Islet precursor cell (in vitro differentiated cells): Measurements from ENCODE around the gene MTUS2.
"Not testable (repeated sequence)": the region's sequence is repeated elsewhere in the genome, so short reads cannot be mapped to it uniquely, and the experiment has no call there.

Experiments
- DNase-seq: peaks from one replicate; pipeline ENCODE4 v3.0.0-alpha.2; 2018

The MTUS2 gene

GRCh38 chr13:29174093-29174492, 354.0 kb downstream of the MTUS2 start:
- no peak for DNase-seq

GRCh38 chr13:29175250-29175873, 355.2 kb downstream of the MTUS2 start:
- no peak for DNase-seq

GRCh38 chr13:29180055-29180454, 359.9 kb downstream of the MTUS2 start:
- DNase-seq: no peak

- DNase-seq: no peak
Measured at GRCh38 chr13:29182216-29182615, 362.1 kb downstream of the MTUS2 start.

- DNase-seq: no peak
Measured at GRCh38 chr13:29185926-29186325, 365.8 kb downstream of the MTUS2 start.

GRCh38 chr13:29187584-29187983, 367.4 kb downstream of the MTUS2 start:
- no peak for DNase-seq

- no peak for DNase-seq
Measured at GRCh38 chr13:29190298-29190697, 370.2 kb downstream of the MTUS2 start.

GRCh38 chr13:29193083-29193482, 372.9 kb downstream of the MTUS2 start:
- DNase-seq: no peak

GRCh38 chr13:29195456-29195855, 375.3 kb downstream of the MTUS2 start:
- DNase-seq: no peak

- DNase-seq: no peak
Measured at GRCh38 chr13:29196409-29197074, 376.4 kb downstream of the MTUS2 start.

- DNase-seq: not testable (repeated sequence)
Measured at GRCh38 chr13:29202753-29203152, 382.6 kb downstream of the MTUS2 start.

GRCh38 chr13:29204651-29205050, 384.5 kb downstream of the MTUS2 start:
- DNase-seq: no peak

- no peak for DNase-seq
Measured at GRCh38 chr13:29210676-29211075, 390.5 kb downstream of the MTUS2 start.

GRCh38 chr13:29211162-29211561, 391.0 kb downstream of the MTUS2 start:
- not testable (repeated sequence) for DNase-seq

GRCh38 chr13:29222458-29222857, 402.3 kb downstream of the MTUS2 start:
- no peak for DNase-seq

- no peak for DNase-seq
Measured at GRCh38 chr13:29224206-29224605, 404.1 kb downstream of the MTUS2 start.

GRCh38 chr13:29227576-29227975, 407.4 kb downstream of the MTUS2 start:
- DNase-seq: no peak

GRCh38 chr13:29230299-29230845, 410.2 kb downstream of the MTUS2 start:
- no peak for DNase-seq

- no peak for DNase-seq
Measured at GRCh38 chr13:29239653-29240525, 419.8 kb downstream of the MTUS2 start.

- no peak for DNase-seq
Measured at GRCh38 chr13:29254626-29255370, 434.7 kb downstream of the MTUS2 start.

GRCh38 chr13:29255567-29255966, 435.4 kb downstream of the MTUS2 start:
- no peak for DNase-seq

- DNase-seq: no peak
Measured at GRCh38 chr13:29260684-29261083, 440.5 kb downstream of the MTUS2 start.

GRCh38 chr13:29266261-29266660, 446.1 kb downstream of the MTUS2 start:
- DNase-seq: no peak
